NCI-H345 (cell line): ENCODE data around the gene SPDYE18.
"Not testable (repeated sequence)": the region's sequence is repeated elsewhere in the genome, so short reads cannot be mapped to it uniquely, and the experiment has no call there.

Source experiments
- DNase-seq: peaks from one replicate; lab custom pipeline; 2025; lab: John Stamatoyannopoulos, UW

Gene SPDYE18

GRCh38 chr7:77006127-77007110 is 55.9 kb downstream of the SPDYE18 start:
- not testable (repeated sequence) for DNase-seq

GRCh38 chr7:77005461-77006057 is 56.8 kb downstream of the SPDYE18 start:
- DNase-seq: not testable (repeated sequence)

- DNase-seq: not testable (repeated sequence)
Measured at GRCh38 chr7:77004151-77004550, 58.2 kb downstream of the SPDYE18 start.

- DNase-seq: not testable (repeated sequence)
Measured at GRCh38 chr7:77003241-77003640, 59.1 kb downstream of the SPDYE18 start.

DNA sequence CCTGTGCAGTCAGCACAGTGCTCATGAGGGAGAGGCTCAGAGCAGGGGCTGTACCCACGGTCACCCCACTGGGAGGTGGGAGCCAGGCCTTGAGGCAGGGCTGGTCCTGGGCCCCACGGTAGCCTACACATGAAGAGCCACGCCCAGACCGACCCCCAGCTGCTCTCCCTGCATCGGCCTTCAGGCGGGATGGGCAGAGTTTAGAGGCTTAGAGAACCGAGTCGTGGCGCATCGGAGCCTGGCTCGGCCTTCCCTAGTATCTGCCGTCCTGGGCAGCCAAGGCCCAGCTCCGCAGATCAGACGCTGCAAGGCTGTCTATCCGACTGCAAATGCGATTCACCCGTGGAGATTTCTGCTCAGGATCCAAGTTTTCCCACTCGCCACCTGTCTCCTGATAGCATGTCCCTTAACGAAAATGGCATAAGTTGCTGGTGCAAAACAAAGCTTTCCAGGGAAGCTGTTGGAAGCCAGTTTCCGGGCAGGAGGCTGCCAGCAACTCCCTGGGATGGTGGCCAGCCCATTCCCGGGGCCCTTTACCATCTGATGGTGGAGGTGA is 59.6 kb downstream of the SPDYE18 start:
- not testable (repeated sequence) for DNase-seq

GRCh38 chr7:77002104-77002503 is 60.3 kb downstream of the SPDYE18 start:
- DNase-seq: not testable (repeated sequence)
